ENCODE measurements around the gene LRFN2. TPM values are rescaled to one million over a fixed set of nuclear protein-coding genes. Genes with fewer than 3 reads are reported as not detected.

The LRFN2 gene
- total and polyA plus RNA-seq, 2 donors (not counting 1 experiment from before 2014, with no cell fraction given) = not detected

DNA sequence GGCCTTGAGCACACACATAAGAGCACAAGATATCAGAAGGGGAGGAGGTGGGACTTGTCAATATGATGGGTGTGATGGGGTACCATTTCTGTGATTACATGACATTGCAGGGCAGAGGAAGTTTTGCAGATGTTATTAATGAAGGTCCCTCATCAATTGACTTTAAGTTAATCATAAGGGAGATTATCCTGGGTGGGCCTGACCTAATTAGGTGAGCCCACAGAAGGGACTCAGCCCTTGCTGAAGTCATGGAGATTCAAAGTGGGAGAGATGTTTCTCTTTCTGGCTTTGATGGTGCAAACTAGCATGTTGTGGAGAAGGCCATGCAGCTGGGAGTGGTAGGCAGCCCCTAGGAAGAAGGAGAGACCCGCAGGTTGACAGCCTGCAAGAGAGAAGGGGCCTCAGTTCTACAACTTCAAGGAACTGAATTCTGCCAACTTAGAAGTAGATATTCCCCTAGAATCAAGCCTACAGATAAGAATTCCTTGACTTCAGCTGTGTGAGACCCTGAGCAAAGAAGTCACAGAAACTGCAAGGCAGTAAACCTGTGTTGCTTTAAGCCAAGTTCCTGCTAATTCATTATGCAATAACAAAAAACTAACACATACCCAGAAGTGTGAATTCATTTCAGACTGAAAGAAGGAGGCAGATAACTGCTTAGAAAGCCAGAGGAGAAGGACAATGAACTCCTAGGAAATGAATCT is 131.3 kb downstream of the LRFN2 start:
- Histone ChIP-seq H3K4me3 (ENCODE audit: control extremely low read depth in 1 of 5, extremely low read depth in 1 of 5, insufficient read depth in 1 of 5, low read depth in 2 of 5, low read length in 4 of 5) (no peak overlapping the region), H4K20me1 (ENCODE audit: control insufficient read depth, insufficient read depth, low read length, poor library complexity, severe bottlenecking) (no peaks in the 10 kb centered on the region), H3K9ac (ENCODE audit: low read length) (no peak overlapping the region), H3K79me2 (ENCODE audit: control insufficient read depth, insufficient read depth, low read length) (no peaks in the 10 kb centered on the region), H3K36me3 (replicated peaks in 1 of 2; ENCODE audit: control extremely low read depth in 1 of 2, control insufficient read depth in 1 of 2, extremely low read depth in 1 of 2, insufficient read depth in 2 of 2, low read length in 1 of 2) (no peaks in the 10 kb centered on the region), H3K4me1 (ENCODE audit: control insufficient read depth in 2 of 2, insufficient read depth in 2 of 2, low read length in 2 of 2) (no peaks in the 10 kb centered on the region), H3K27me3 (replicated peaks in 1 of 4; ENCODE audit: control extremely low read depth in 1 of 4, control insufficient read depth in 3 of 4, insufficient read depth in 4 of 4, low read length in 3 of 4) (no peaks in the 10 kb centered on the region), H3K27ac (ENCODE audit: low read length in 2 of 2) (no peak overlapping the region), H3K9me3 (ENCODE audit: control extremely low read depth in 1 of 3, control insufficient read depth in 2 of 3, insufficient read depth in 1 of 3, low read length in 2 of 3) (no peaks in the 10 kb centered on the region), H2AFZ (ENCODE audit: insufficient read depth, low read depth, low read length, poor library complexity, severe bottlenecking) (no peak overlapping the region), H3K4me2 (replicated peaks; ENCODE audit: low read depth, low read length, poor library complexity, severe bottlenecking) (no peak overlapping the region)
- ATAC-seq (ENCODE audit: low read depth) (no peak), DNase-seq (no peak)
- Mint-ChIP-seq H3K4me3 (no peak overlapping the region), H3K27me3 (peaks cover 4% of the 10 kb centered on the region), H3K9me3 (ENCODE audit: insufficient read depth) (no peaks in the 10 kb centered on the region), H3K4me1 (no peaks in the 10 kb centered on the region), H3K27ac (no peak overlapping the region)
- intact Hi-C loops (cut with micrococcal nuclease) = no loop called here
- WGBS (ENCODE audit: insufficient coverage) = 80% methylated on average over 1 of the region's 1 CpG
- ChIA-PET POLR2A (no interaction called here), CTCF (no interaction called here)
- TF ChIP-seq EZH2 (IDR thresholded peaks at IDR 0.05; ENCODE audit: borderline replicate concordance, insufficient read depth, low read depth, low read length, poor library complexity, severe bottlenecking) = no peak

DNA sequence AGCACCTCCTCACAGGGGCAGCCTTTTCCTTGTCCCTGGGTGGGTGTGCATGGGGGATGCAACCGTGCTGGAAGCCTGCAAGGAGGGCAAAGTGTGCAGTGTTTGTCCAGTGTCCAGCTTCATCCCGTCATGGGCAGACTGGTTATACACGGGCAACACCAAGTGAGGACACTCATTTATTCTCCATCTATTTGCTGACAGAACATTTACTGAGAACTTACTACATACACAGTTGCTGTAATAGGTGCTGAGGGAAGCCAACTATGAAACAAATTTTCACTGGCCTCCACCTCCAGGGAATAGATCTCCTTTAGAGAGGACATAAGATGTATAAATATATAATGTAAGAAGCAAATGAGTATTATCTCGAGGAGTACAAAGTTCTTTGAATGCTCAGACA is 136.7 kb downstream of the LRFN2 start:
- no peaks in the 10 kb centered on the region for H3K79me2 ChIP-seq (ENCODE audit: control insufficient read depth, insufficient read depth, low read length)
- no peak for DNase-seq
- H3K9ac ChIP-seq (ENCODE audit: low read length) = no peak overlapping the region
- H3K27me3 Mint-ChIP-seq = peaks cover 10% of the 10 kb centered on the region
- ChIA-PET POLR2A (no interaction called here), CTCF (no interaction called here)
- no peaks in the 10 kb centered on the region for H3K4me1 ChIP-seq (ENCODE audit: control insufficient read depth in 2 of 2, insufficient read depth in 2 of 2, low read length in 2 of 2)
- no peaks in the 10 kb centered on the region for H3K9me3 ChIP-seq (ENCODE audit: control extremely low read depth in 1 of 3, control insufficient read depth in 2 of 3, insufficient read depth in 1 of 3, low read length in 2 of 3)
- no peaks in the 10 kb centered on the region for H3K36me3 ChIP-seq (replicated peaks in 1 of 2; ENCODE audit: control extremely low read depth in 1 of 2, control insufficient read depth in 1 of 2, extremely low read depth in 1 of 2, insufficient read depth in 2 of 2, low read length in 1 of 2)
- no peak overlapping the region for H3K4me3 ChIP-seq (ENCODE audit: control extremely low read depth in 1 of 5, extremely low read depth in 1 of 5, insufficient read depth in 1 of 5, low read depth in 2 of 5, low read length in 4 of 5)
- no peak overlapping the region for H3K4me3 Mint-ChIP-seq
- no peak overlapping the region for H3K4me2 ChIP-seq (replicated peaks; ENCODE audit: low read depth, low read length, poor library complexity, severe bottlenecking)
- no peak for TF ChIP-seq EZH2 (IDR thresholded peaks at IDR 0.05; ENCODE audit: borderline replicate concordance, insufficient read depth, low read depth, low read length, poor library complexity, severe bottlenecking)
- TF ChIP-seq, protein P1, sequence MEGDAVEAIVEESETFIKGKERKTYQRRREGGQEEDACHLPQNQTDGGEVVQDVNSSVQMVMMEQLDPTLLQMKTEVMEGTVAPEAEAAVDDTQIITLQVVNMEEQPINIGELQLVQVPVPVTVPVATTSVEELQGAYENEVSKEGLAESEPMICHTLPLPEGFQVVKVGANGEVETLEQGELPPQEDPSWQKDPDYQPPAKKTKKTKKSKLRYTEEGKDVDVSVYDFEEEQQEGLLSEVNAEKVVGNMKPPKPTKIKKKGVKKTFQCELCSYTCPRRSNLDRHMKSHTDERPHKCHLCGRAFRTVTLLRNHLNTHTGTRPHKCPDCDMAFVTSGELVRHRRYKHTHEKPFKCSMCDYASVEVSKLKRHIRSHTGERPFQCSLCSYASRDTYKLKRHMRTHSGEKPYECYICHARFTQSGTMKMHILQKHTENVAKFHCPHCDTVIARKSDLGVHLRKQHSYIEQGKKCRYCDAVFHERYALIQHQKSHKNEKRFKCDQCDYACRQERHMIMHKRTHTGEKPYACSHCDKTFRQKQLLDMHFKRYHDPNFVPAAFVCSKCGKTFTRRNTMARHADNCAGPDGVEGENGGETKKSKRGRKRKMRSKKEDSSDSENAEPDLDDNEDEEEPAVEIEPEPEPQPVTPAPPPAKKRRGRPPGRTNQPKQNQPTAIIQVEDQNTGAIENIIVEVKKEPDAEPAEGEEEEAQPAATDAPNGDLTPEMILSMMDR (IDR thresholded peaks at IDR 0.05) = no peak
- H2AFZ ChIP-seq (ENCODE audit: insufficient read depth, low read depth, low read length, poor library complexity, severe bottlenecking) = no peak overlapping the region
- ATAC-seq (ENCODE audit: low read depth) = no peak
- WGBS (ENCODE audit: insufficient coverage) = no CpG with 5 or more reads among the region's 4 CpGs
- no peaks in the 10 kb centered on the region for H4K20me1 ChIP-seq (ENCODE audit: control insufficient read depth, insufficient read depth, low read length, poor library complexity, severe bottlenecking)
- intact Hi-C loops (cut with micrococcal nuclease) = no loop called here
- no peaks in the 10 kb centered on the region for H3K9me3 Mint-ChIP-seq (ENCODE audit: insufficient read depth)
- no peak overlapping the region for H3K27ac ChIP-seq (ENCODE audit: low read length in 2 of 2)
- no peak overlapping the region for H3K27ac Mint-ChIP-seq
- peaks cover 0 to 2% (median 0%) of the 10 kb centered on the region in 4 experiments for H3K27me3 ChIP-seq (replicated peaks in 1 of 4; ENCODE audit: control extremely low read depth in 1 of 4, control insufficient read depth in 3 of 4, insufficient read depth in 4 of 4, low read length in 3 of 4)
- H3K4me1 Mint-ChIP-seq = no peaks in the 10 kb centered on the region
